Measurements from ENCODE around the gene ATXN3L.

Gene ATXN3L

DNA sequence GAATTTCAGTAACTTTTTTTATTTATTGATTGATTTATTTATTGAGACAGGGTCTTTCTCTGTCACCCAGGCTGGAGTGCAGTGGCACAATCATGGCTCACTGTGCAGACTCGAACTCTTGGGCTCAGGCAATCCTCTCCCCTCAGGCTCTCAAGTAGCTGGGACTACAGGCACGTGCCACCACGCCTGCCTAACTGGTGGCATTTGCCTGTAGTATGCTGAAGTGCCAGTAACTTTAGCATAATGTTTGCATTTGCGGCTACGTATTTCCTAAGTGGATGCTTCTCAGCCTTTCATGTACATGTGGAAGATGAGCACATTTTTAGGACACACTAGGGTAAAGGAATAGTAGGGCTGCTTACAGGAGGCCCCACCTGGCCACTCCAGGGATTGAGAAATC is 45.3 kb upstream of the ATXN3L start:
- TF ChIP-seq POLR2AphosphoS5 (IDR thresholded peaks at IDR 0.05; ENCODE audit: low read depth, low read length) (no peak), SIN3A (IDR thresholded peaks at IDR 0.05; ENCODE audit: borderline replicate concordance, insufficient read depth, low read length) (no peak), FOXP2 (optimal IDR thresholded peaks at IDR 0.05; ENCODE audit: borderline replicate concordance, extremely low read depth, extremely low read length, insufficient read depth) (no peak), TAF1 (IDR thresholded peaks at IDR 0.05; ENCODE audit: borderline replicate concordance, insufficient read depth, low read length) (no peak)
- TF ChIP-seq, protein P1, sequence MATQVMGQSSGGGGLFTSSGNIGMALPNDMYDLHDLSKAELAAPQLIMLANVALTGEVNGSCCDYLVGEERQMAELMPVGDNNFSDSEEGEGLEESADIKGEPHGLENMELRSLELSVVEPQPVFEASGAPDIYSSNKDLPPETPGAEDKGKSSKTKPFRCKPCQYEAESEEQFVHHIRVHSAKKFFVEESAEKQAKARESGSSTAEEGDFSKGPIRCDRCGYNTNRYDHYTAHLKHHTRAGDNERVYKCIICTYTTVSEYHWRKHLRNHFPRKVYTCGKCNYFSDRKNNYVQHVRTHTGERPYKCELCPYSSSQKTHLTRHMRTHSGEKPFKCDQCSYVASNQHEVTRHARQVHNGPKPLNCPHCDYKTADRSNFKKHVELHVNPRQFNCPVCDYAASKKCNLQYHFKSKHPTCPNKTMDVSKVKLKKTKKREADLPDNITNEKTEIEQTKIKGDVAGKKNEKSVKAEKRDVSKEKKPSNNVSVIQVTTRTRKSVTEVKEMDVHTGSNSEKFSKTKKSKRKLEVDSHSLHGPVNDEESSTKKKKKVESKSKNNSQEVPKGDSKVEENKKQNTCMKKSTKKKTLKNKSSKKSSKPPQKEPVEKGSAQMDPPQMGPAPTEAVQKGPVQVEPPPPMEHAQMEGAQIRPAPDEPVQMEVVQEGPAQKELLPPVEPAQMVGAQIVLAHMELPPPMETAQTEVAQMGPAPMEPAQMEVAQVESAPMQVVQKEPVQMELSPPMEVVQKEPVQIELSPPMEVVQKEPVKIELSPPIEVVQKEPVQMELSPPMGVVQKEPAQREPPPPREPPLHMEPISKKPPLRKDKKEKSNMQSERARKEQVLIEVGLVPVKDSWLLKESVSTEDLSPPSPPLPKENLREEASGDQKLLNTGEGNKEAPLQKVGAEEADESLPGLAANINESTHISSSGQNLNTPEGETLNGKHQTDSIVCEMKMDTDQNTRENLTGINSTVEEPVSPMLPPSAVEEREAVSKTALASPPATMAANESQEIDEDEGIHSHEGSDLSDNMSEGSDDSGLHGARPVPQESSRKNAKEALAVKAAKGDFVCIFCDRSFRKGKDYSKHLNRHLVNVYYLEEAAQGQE (IDR thresholded peaks at IDR 0.05; ENCODE audit: insufficient read depth in 1 of 2, low read depth in 2 of 2, low read length in 2 of 2), result no peak

GRCh38 chrX:13364230-13364857 is 44.5 kb upstream of the ATXN3L start:
- TF ChIP-seq TAF1 (IDR thresholded peaks at IDR 0.05; ENCODE audit: borderline replicate concordance, insufficient read depth, low read length) (no peak), SIN3A (IDR thresholded peaks at IDR 0.05; ENCODE audit: borderline replicate concordance, insufficient read depth, low read length) (no peak), FOXP2 (optimal IDR thresholded peaks at IDR 0.05; ENCODE audit: borderline replicate concordance, extremely low read depth, extremely low read length, insufficient read depth) (no peak), POLR2AphosphoS5 (IDR thresholded peaks at IDR 0.05; ENCODE audit: low read depth, low read length) (no peak)
- TF ChIP-seq, protein P1 (IDR thresholded peaks at IDR 0.05; ENCODE audit: insufficient read depth in 1 of 2, low read depth in 2 of 2, low read length in 2 of 2), result no peak

- TF ChIP-seq, protein P1 (IDR thresholded peaks at IDR 0.05; ENCODE audit: insufficient read depth in 1 of 2, low read depth in 2 of 2, low read length in 2 of 2), result no peak
- TF ChIP-seq POLR2AphosphoS5 (IDR thresholded peaks at IDR 0.05; ENCODE audit: low read depth, low read length), result no peak
- TF ChIP-seq TAF1 (IDR thresholded peaks at IDR 0.05; ENCODE audit: borderline replicate concordance, insufficient read depth, low read length), result no peak
- no peak for TF ChIP-seq SIN3A (IDR thresholded peaks at IDR 0.05; ENCODE audit: borderline replicate concordance, insufficient read depth, low read length)
These were observed 40.3 kb upstream of the ATXN3L start for GRCh38 chrX:13360146-13360545.

GRCh38 chrX:13357925-13358324 is 38.1 kb upstream of the ATXN3L start:
- TF ChIP-seq, protein P1 (IDR thresholded peaks at IDR 0.05; ENCODE audit: insufficient read depth in 1 of 2, low read depth in 2 of 2, low read length in 2 of 2), result no peak
- TF ChIP-seq POLR2AphosphoS5 (IDR thresholded peaks at IDR 0.05; ENCODE audit: low read depth, low read length), result no peak
- TF ChIP-seq FOXP2 (optimal IDR thresholded peaks at IDR 0.05; ENCODE audit: borderline replicate concordance, extremely low read depth, extremely low read length, insufficient read depth), result no peak
- TF ChIP-seq SIN3A (IDR thresholded peaks at IDR 0.05; ENCODE audit: borderline replicate concordance, insufficient read depth, low read length), result no peak
- no peak for TF ChIP-seq TAF1 (IDR thresholded peaks at IDR 0.05; ENCODE audit: borderline replicate concordance, insufficient read depth, low read length)

GRCh38 chrX:13346646-13347045 is 26.8 kb upstream of the ATXN3L start:
- TF ChIP-seq, protein P1 (IDR thresholded peaks at IDR 0.05; ENCODE audit: insufficient read depth in 1 of 2, low read depth in 2 of 2, low read length in 2 of 2), result no peak
- TF ChIP-seq FOXP2 (optimal IDR thresholded peaks at IDR 0.05; ENCODE audit: borderline replicate concordance, extremely low read depth, extremely low read length, insufficient read depth), result no peak
- no peak for TF ChIP-seq SIN3A (IDR thresholded peaks at IDR 0.05; ENCODE audit: borderline replicate concordance, insufficient read depth, low read length)
- TF ChIP-seq TAF1 (IDR thresholded peaks at IDR 0.05; ENCODE audit: borderline replicate concordance, insufficient read depth, low read length), result no peak
- TF ChIP-seq POLR2AphosphoS5 (IDR thresholded peaks at IDR 0.05; ENCODE audit: low read depth, low read length), result no peak
